Smooth muscle cell of the brain vasculature (primary cell): Measurements from ENCODE around the gene ZCCHC7.

Source experiments
- DNase-seq: peaks from one replicate; pipeline ENCODE4 v3.0.0-alpha.2; 2012; ENCODE audit warnings: low read depth, low spot score

ZCCHC7 gene

DNA sequence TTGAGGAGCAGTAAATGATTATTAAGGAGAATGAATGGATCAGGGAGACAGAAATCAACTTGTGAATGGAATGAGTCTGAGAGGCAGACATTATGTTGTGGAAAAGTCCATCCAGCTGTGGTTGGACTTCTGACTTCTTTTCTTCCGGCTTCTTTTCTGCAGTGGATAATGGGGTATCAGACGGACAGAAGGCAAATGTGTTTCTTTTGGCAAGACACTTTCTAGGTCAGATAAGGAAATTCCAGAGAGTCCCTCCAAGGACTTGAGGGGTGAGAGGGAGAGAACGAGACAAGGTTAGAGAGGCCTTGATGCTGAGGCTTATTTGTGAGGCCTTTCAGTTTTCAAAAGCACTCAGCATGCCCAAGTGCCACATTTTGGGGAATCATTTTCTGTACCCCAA is 285.0 kb downstream of the ZCCHC7 start:
- no peak for DNase-seq

DNA sequence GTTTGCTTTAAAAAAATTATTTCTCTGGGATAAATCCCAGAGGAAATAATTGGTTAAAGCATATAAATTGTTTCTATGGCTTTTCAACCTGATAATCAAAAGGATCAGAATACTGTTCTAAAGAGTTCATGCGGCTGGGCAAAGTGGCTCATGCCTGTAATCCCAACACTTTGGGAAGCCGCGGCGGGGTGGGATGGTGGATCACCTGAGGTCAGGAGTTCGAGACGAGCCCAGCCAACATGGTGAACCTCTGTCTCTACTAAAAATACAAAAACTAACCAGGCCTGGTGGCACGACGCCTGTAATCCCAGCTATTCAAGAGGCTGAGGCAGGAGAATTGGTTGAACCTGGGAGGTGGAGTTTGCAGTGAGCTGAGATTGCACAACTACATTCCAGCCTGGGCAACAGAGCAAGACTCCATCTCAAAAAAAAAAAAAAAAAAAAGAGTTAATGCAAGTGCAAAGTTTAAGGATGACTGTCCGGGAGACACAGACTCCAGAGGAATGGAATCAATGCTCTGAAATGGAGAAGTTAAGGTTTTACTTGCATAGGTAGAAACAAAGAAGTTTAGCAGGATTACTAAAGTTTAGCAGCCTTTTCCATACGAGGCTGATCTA is 285.5 kb downstream of the ZCCHC7 start:
- no peak for DNase-seq

GRCh38 chr9:37406603-37407401 is 286.4 kb downstream of the ZCCHC7 start:
- no peak for DNase-seq

- no peak for DNase-seq
Measured at GRCh38 chr9:37407468-37407867, 287.1 kb downstream of the ZCCHC7 start.
